Stimulated activated naive CD8-positive, alpha-beta T cell treated with anti-CD3 and anti-CD28 coated beads, Interleukin-15, Interleukin-2, amounts not matched to agents 100 ng/mL and 50 ng/mL, for 24 hours (primary cell): Measurements from ENCODE around the gene RNU6-9.

ENCODE experiments used
- H3K27ac Mint-ChIP-seq: one replicate; pipeline ENCODE4 v1.8.0; 2021; ENCODE audit warnings: mild to moderate bottlenecking, mixed read lengths
- H3K27me3 Mint-ChIP-seq: one replicate; pipeline ENCODE4 v1.8.0; 2021; ENCODE audit warnings: mixed read lengths
- H3K36me3 Mint-ChIP-seq: one replicate; pipeline ENCODE4 v1.8.0; 2021; ENCODE audit warnings: low read depth, mixed read lengths
- H3K4me1 Mint-ChIP-seq: one replicate; pipeline ENCODE4 v1.8.0; 2021; ENCODE audit warnings: low read depth, mixed read lengths
- H3K4me3 Mint-ChIP-seq: one replicate; pipeline ENCODE4 v1.8.0; 2021; ENCODE audit warnings: mild to moderate bottlenecking, mixed read lengths
- H3K9me3 Mint-ChIP-seq: one replicate; pipeline ENCODE4 v1.8.0; 2021; ENCODE audit warnings: mixed read lengths

Gene RNU6-9

GRCh38 chr19:855566-856120 is 37.6 kb upstream of the RNU6-9 start:
- no peaks in the 10 kb centered on the region for H3K36me3 Mint-ChIP-seq
- no peak overlapping the region for H3K27ac Mint-ChIP-seq
- H3K4me1 Mint-ChIP-seq, result no peaks in the 10 kb centered on the region
- H3K9me3 Mint-ChIP-seq, result no peaks in the 10 kb centered on the region
- no peak overlapping the region for H3K4me3 Mint-ChIP-seq
- H3K27me3 Mint-ChIP-seq, result peaks cover 7% of the 10 kb centered on the region

- Mint-ChIP-seq H3K27me3 (peaks cover 7% of the 10 kb centered on the region), H3K4me3 (no peak overlapping the region), H3K4me1 (peaks cover 7% of the 10 kb centered on the region), H3K9me3 (no peaks in the 10 kb centered on the region), H3K36me3 (no peaks in the 10 kb centered on the region), H3K27ac (no peak overlapping the region)
These were observed 35.0 kb upstream of the RNU6-9 start for GRCh38 chr19:858284-858683.

GRCh38 chr19:858868-859843 is 34.1 kb upstream of the RNU6-9 start, which contains the start of gene CFD:
Gene CFD, plus strand, starts transcription at chr19:859664. Its CDS starts 26 bp downstream, at chr19:859690.
- peaks cover 13% of the 10 kb centered on the region for H3K4me1 Mint-ChIP-seq
- peaks cover 7% of the 10 kb centered on the region for H3K27me3 Mint-ChIP-seq
- no peak within 1 kb of the TSS for H3K4me3 Mint-ChIP-seq
- H3K36me3 Mint-ChIP-seq, result no peaks in the 10 kb centered on the region
- no peaks in the 10 kb centered on the region for H3K9me3 Mint-ChIP-seq
- no peak within 1 kb of the TSS for H3K27ac Mint-ChIP-seq

- no peak overlapping the region for H3K4me3 Mint-ChIP-seq
- H3K9me3 Mint-ChIP-seq, result no peaks in the 10 kb centered on the region
- H3K27ac Mint-ChIP-seq, result no peak overlapping the region
- peaks cover 7% of the 10 kb centered on the region for H3K27me3 Mint-ChIP-seq
- H3K36me3 Mint-ChIP-seq, result no peaks in the 10 kb centered on the region
- peaks cover 13% of the 10 kb centered on the region for H3K4me1 Mint-ChIP-seq
These were observed 32.0 kb upstream of the RNU6-9 start for GRCh38 chr19:861141-861755.

- Mint-ChIP-seq H3K27ac (no peak overlapping the region), H3K9me3 (no peaks in the 10 kb centered on the region), H3K4me3 (no peak overlapping the region), H3K36me3 (no peaks in the 10 kb centered on the region), H3K27me3 (peaks cover 7% of the 10 kb centered on the region), H3K4me1 (peaks cover 13% of the 10 kb centered on the region)
These were observed 31.3 kb upstream of the RNU6-9 start for GRCh38 chr19:861756-862580.

- peaks cover 7% of the 10 kb centered on the region for H3K27me3 Mint-ChIP-seq
- peak overlapping the region; percentile 45 for H3K4me3 Mint-ChIP-seq
- H3K4me1 Mint-ChIP-seq, result peaks cover 13% of the 10 kb centered on the region
- peaks cover 4% of the 10 kb centered on the region for H3K36me3 Mint-ChIP-seq
- no peaks in the 10 kb centered on the region for H3K9me3 Mint-ChIP-seq
- no peak overlapping the region for H3K27ac Mint-ChIP-seq
These were observed 30.5 kb upstream of the RNU6-9 start for GRCh38 chr19:862581-863314.

- Mint-ChIP-seq H3K36me3 (peaks cover 4% of the 10 kb centered on the region), H3K4me1 (peaks cover 13% of the 10 kb centered on the region), H3K27me3 (peaks cover 5% of the 10 kb centered on the region), H3K9me3 (no peaks in the 10 kb centered on the region), H3K4me3 (no peak overlapping the region), H3K27ac (no peak overlapping the region)
These were observed 30.0 kb upstream of the RNU6-9 start for GRCh38 chr19:863315-863620.

GRCh38 chr19:866769-867300 is 26.4 kb upstream of the RNU6-9 start:
- no peak overlapping the region for H3K4me3 Mint-ChIP-seq
- no peaks in the 10 kb centered on the region for H3K27me3 Mint-ChIP-seq
- peaks cover 13% of the 10 kb centered on the region for H3K36me3 Mint-ChIP-seq
- H3K9me3 Mint-ChIP-seq, result no peaks in the 10 kb centered on the region
- no peak overlapping the region for H3K27ac Mint-ChIP-seq
- peaks cover 16% of the 10 kb centered on the region for H3K4me1 Mint-ChIP-seq

- no peaks in the 10 kb centered on the region for H3K9me3 Mint-ChIP-seq
- no peak overlapping the region for H3K27ac Mint-ChIP-seq
- H3K27me3 Mint-ChIP-seq, result no peaks in the 10 kb centered on the region
- peaks cover 13% of the 10 kb centered on the region for H3K36me3 Mint-ChIP-seq
- H3K4me3 Mint-ChIP-seq, result no peak overlapping the region
- peaks cover 21% of the 10 kb centered on the region for H3K4me1 Mint-ChIP-seq
These were observed 25.9 kb upstream of the RNU6-9 start for GRCh38 chr19:867301-867793.

- H3K4me1 Mint-ChIP-seq, result peaks cover 20% of the 10 kb centered on the region
- no peaks in the 10 kb centered on the region for H3K27me3 Mint-ChIP-seq
- H3K9me3 Mint-ChIP-seq, result no peaks in the 10 kb centered on the region
- no peak overlapping the region for H3K27ac Mint-ChIP-seq
- peaks cover 13% of the 10 kb centered on the region for H3K36me3 Mint-ChIP-seq
- H3K4me3 Mint-ChIP-seq, result no peak overlapping the region
These were observed 25.3 kb upstream of the RNU6-9 start for GRCh38 chr19:867855-868457.

GRCh38 chr19:868458-869244 is 24.6 kb upstream of the RNU6-9 start:
- Mint-ChIP-seq H3K9me3 (no peaks in the 10 kb centered on the region), H3K4me3 (no peak overlapping the region), H3K27me3 (no peaks in the 10 kb centered on the region), H3K27ac (no peak overlapping the region), H3K36me3 (peaks cover 13% of the 10 kb centered on the region), H3K4me1 (peaks cover 14% of the 10 kb centered on the region)

GRCh38 chr19:869245-870177 is 23.8 kb upstream of the RNU6-9 start:
- Mint-ChIP-seq H3K27me3 (no peaks in the 10 kb centered on the region), H3K4me3 (no peak overlapping the region), H3K27ac (no peak overlapping the region)

More at GRCh38 chr19:869245-870177, 23.8 kb upstream of the RNU6-9 start:
- Mint-ChIP-seq H3K9me3 (no peaks in the 10 kb centered on the region), H3K36me3 (peaks cover 13% of the 10 kb centered on the region), H3K4me1 (peaks cover 12% of the 10 kb centered on the region)
